Raji (cell line): ENCODE data around the gene SCNN1A.

Experiments used
- POLR2A ChIP-seq: IDR thresholded peaks from 2 replicates; pipeline ENCODE4 v1.6.1; 2011; ENCODE audit warnings: low read depth, low read length, control low read depth; ENCODE audit not compliant: insufficient read depth

The SCNN1A gene

DNA sequence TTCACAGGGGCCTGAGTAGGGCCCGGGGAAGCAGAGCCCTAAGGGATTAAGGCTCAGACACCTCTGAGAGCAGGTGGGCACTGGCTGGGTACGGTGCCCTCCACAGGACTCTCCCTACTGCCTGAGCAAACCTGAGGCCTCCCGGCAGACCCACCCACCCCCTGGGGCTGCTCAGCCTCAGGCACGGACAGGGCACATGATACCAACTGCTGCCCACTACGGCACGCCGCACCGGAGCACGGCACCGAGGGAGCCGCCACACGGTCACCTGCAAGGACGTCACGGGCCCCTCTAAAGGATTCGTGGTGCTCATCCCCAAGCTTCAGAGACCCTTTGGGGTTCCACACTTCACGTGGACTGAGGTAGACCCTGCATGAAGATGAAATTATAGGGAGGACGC lies 15.7 kb upstream of the SCNN1A start:
- no peak for TF ChIP-seq POLR2A

DNA sequence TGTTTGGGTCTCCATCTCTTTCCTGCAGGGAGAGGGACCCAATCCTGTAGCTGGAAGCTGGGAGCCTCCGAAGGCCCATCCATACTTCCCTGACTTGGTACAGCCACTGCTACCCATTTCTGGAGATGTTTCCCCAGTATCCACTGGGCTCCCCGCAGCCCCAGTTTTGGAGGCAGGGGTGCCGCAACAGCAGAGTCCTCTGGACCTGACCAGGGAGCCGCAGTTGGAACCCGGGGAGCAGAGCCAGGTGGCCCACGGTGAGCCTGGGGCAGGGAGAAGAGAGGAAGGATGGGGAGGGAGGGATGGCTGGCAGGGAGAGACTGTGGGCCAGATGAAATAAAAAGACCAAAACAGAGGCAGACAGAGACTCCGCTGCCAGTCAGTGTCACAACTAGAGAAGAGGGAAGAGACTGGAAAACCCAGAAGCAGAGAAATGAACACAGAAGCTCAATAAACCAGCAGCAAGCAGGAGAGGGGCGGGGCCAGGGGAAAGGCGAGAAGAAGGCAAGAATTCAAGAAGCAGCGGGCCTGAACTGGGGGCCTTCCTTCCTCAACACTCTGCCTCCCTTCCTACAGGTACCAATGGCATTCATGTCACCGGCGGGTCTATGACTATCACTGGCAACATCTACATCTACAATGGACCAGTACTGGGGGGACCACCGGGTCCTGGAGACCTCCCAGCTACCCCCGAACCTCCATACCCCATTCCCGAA lies 14.9 kb upstream of the SCNN1A start:
- TF ChIP-seq POLR2A, result no peak

DNA sequence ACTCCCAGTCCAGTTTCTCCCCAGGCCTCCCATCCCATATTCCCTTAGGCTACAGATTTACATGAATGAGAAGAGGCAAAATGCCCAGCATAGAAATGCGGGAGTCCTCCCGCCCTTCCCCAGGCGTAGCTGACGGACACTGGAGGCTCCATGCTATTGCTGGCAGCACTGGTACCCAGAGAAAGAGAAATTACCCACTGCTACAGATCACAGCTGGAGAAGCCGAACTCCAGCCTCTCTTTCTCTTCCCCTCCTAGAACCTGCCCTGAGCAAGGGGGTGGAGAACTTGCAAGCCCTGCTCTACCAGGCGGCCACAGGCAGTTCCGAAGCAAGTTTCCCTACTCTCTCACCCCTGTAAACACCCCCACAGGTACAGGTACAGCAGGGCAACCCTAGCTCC lies 12.2 kb upstream of the SCNN1A start:
- no peak for TF ChIP-seq POLR2A

DNA sequence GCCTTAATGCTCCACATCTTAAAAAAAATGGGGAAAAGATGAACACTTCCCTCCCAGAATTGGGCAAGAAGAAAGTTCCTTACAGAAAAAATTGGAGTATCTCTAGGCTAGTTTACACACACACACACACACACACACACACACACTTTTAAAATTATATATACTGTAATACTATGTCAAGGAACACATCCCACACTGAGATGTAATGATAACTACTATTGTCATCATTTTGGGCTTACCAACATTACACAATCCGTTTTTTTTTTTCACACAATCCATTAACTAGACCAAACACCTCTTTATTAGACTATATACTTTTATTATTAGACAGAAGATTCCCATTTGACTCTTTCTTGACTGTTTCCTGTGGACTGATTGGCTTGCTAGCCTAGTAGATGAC lies 11.1 kb upstream of the SCNN1A start:
- TF ChIP-seq POLR2A, result no peak

DNA sequence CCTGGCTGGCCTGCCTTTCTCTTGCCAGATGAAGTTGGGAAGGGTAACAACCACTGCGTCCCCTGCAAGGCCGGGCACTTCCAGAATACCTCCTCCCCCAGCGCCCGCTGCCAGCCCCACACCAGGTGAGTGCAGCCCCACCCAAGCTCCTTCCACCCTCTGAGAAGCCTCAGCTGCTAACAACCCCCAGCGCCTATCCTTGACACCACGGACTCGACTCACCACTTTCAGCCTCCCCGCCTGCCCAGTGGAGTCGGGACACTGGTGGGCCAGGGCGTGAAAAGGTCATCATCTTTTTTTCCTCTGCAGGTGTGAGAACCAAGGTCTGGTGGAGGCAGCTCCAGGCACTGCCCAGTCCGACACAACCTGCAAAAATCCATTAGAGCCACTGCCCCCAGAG lies 10.7 kb upstream of the SCNN1A start:
- no peak for TF ChIP-seq POLR2A

DNA sequence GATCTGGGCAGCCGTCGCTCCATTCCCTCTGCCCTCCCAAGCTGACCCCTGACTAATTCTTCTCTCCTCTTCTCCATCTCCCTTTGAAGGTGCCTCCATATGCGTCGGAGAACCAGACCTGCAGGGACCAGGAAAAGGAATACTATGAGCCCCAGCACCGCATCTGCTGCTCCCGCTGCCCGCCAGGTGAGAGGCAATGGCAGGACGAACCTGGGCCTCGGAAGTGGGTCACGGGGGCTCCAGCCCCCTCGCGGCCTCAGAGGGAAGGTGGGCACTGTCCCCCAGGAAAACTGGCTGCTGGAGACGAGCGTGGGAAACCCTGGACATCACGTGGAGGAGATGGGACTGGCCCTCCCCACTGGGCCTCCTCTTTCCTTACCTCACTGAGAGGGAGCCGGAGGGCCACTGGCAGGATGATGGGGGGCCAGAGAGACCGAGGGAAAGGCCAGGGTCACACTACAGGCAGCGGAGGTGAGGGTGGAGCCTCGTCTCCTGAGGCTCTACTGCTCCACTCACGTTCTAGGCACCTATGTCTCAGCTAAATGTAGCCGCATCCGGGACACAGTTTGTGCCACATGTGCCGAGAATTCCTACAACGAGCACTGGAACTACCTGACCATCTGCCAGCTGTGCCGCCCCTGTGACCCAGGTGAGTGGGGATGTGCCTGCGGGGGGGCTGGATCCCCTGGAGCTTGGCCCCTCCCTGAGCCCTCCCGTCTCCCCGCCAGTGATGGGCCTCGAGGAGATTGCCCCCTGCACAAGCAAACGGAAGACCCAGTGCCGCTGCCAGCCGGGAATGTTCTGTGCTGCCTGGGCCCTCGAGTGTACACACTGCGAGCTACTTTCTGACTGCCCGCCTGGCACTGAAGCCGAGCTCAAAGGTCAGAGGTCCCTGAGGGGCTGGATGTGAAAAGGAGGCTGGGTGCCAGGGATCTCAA lies 9.4 kb upstream of the SCNN1A start:
- no peak for TF ChIP-seq POLR2A

DNA sequence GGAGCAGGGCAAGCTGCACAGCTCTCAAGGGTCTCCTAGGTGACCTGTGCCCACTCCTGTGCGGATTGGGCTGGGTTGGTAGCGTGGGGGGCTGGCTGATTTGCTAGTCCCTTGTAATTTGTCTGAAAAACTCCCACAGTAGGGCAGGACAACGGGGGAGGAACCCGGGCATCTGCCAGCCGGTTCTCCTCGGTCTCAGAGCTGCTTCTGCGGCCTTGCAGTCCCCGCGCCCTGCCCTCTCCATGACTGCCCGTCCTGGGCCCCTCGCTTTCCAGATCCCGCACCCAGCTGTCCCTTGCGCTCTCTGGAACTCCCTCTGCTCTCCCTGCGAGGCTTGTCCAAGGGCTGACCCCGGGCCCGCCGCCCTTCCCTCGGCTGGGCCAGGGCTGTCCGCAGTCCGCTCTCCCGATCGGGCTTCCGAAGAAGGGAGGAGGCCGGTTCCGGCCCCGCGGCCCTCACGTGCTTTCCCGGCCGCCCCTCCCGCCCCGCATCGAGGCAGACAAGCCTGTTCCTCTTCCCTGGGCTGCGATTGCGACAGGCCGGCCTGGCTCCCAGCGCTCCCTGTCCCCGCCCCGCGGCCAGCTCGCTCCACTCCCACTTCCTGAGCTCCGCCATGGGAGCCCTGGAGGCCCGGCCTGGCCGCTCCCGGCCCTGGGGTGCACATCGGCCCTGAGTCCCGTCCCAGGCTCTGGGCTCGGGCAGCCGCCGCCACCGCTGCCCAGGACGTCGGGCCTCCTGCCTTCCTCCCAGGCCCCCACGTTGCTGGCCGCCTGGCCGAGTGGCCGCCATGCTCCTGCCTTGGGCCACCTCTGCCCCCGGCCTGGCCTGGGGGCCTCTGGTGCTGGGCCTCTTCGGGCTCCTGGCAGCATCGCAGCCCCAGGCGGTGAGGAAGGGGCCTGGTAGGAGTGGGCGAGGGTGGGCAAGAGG lies 8.5 kb upstream of the SCNN1A start, which contains the start of gene LTBR:
Gene LTBR, plus strand, starts transcription at position 591 of the 927 bp plus-strand sequence. Its CDS starts 197 bp downstream, at position 788.
- no peak for TF ChIP-seq POLR2A

DNA sequence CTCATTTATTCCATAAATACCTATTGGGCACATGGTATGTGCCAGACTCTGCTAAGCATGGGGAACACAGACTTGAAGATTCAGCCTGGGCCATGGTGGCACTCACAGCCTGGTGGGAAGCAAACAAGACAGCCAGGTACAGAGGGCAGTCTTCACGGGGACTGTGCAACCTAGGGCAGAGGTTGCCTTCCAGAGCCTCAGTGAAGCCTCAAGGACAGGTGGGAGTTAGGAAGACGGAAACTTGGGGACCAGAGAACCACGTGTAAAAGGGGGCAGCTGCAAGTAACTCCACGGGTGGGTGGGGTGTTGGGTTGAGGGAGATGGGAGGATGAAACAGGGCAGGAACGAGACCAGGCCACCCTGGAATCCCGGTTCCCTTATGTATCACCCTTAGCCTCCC lies 7.6 kb upstream of the SCNN1A start:
- no peak for TF ChIP-seq POLR2A

DNA sequence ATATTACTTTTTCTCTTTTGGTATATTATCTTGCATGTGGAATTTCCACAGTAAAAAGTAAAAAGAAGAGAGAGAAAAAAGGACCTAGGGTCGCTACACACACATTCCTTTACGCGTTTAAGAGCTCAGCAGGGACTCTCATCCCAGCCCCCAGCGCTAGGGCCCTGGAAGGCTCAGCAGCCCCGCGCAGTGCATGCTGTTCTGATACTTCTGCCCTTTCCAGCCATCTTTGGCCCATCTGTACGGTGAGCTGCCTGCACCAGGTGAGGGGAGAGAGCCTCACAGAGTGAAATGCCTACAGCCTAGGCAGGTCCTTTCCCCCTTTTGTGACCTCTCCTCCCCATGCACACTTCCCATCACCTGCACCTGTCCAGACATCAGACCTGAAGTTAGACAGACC lies 7.0 kb upstream of the SCNN1A start:
- no peak for TF ChIP-seq POLR2A

DNA sequence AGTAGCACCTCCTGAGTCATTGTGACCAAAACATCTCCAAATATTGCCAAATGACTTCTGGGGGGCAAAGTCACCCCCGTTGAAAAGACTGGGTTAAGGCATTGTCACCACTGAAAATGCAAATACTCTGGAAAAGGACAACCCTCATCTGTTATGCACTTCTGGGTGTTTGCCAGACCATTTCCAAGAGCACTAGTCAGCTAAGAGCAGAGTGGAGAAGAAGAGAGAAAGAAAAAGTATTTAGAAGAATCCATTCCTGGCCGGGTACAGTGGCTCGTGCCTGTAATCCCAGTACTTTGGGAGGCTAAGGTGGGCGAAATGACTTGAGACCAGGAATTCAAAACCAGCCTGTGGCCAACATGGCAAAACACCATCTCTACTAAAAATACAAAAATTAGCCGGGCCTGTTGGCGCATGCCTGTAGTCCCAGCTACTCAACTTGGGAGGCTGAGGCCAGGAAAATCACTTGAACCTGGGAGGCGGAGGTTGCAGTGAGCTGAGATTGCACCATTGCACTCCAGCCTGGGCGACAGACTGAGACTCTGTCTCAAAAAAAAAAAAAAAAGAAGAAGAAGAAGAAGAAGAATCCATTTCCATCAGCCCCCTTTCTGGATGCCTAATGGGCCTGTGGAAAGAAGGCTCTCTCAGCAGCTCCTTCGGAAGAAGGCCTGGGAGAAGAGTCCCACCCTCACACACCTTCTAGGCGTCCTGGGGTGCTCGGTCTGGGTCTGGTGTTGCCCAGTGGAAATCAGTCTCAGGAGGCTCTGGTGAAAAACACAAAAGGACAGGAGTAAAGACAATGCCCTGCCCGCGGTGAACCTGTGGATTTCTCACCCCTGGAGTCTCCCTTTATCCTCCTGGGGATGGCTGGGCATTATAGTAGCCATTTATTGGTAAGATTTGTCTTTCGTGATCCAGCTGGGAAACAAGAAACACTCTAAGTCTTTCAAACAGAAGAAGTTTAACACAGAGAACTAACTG lies 5.1 kb upstream of the SCNN1A start:
- TF ChIP-seq POLR2A, result no peak

DNA sequence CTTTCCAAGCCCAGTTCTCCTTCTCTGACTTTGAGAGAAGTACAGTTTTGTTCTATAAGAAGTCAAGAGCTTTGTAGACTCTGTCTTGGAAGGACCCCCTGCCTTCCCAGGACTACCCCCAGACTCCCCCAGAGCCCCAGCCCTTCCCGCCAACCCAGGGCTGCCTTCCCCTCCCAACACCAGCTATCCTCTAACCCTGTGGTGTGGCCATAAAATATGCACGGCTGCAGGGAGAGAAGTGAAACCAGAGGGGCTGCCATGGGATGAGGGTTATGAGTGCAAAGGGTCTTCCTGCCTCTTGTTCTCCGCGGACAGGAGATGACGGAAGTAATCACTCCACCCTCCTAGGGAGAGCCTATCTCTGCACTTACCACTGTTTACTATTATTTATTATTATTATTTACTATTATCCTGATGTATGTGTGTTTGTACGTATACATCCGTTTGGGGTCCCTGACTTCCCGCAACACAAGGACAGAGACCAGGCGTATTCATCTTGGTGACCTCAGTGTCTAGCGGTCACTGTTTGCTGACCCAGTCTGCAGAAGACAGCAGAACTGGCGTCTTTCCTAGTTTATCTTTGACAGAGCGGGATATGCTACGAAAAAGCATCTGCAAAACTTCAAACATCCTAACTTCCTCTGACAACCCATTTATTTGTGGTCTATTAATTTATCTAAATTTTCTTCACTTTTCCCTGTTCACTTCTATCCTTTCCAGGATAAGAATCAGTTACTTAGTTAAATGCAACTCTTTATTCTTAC lies 3.5 kb upstream of the SCNN1A start:
- no peak for TF ChIP-seq POLR2A

DNA sequence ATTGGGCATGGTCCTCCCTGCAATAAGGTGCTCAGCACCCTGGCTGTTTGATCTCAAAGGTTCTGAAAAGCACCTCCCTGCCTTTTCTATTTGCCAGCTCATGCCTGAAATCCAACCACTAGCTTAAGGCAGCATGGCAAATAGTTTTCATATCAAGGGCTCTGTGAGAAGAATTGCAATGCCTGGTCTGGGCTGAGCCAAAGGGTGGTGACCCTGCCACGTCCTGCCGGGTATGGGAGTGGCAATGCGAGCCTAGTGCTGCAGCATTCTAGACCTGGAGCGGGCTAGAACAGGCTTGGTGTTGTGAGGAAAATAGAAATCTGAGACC lies 2.3 kb upstream of the SCNN1A start:
- TF ChIP-seq POLR2A, result no peak
